IMR-90 (cell line): ENCODE results near the gene VAMP4. TPM values are rescaled to one million over a fixed set of nuclear protein-coding genes. Genes with fewer than 3 reads are reported as not detected.

Experiments used
- ATAC-seq: fragments of 200-7000 bp; cut with Tn5 transposase; 2 replicates; pipeline ENCODE4 v1.9.1; 2020; ENCODE audit warnings: low read depth, mild to moderate bottlenecking, moderate library complexity
- BruUV-seq: library from RNA; stranded (reverse); fragments of 400-500 nt; replicated peaks from 2 replicates; lab custom pipeline; 2021; lab: Mats Ljungman, UMichigan
- CTCF ChIA-PET: fragments of 300-600 bp; formaldehyde crosslinking; extraction: SDS; loops from one replicate; lab custom pipeline; 2021; ENCODE audit warnings: antibody characterized with exemption; lab: Yijun Ruan, JAX
- POLR2A ChIA-PET: fragments of 300-600 bp; sonication (Branson Sonifier 250); formaldehyde crosslinking; loops from one replicate; lab custom pipeline; 2022; ENCODE audit warnings: antibody characterized with exemption; ENCODE audit not compliant: unreplicated experiment; lab: Charles Lee
- DNase-seq: peaks from one replicate; pipeline ENCODE4 v3.0.0; 2013
- H2AFZ ChIP-seq: replicated peaks from 2 replicates; pipeline ENCODE3; 2013; ENCODE audit warnings: low read length, mild to moderate bottlenecking; ENCODE audit not compliant: poor library complexity
- H2AK5ac ChIP-seq: 2 replicates; pipeline ENCODE4 v1.6.1; 2013; ENCODE audit warnings: low read depth, low read length, inconsistent platforms
- H2AK9ac ChIP-seq: replicated peaks from 2 replicates; pipeline ENCODE3; 2013; ENCODE audit warnings: mild to moderate bottlenecking, low read depth, low read length, moderate library complexity; ENCODE audit not compliant: poor library complexity
- H2BK120ac ChIP-seq: 2 replicates; pipeline ENCODE4 v1.6.1; 2013; ENCODE audit warnings: low read depth, low read length, inconsistent platforms
- H2BK15ac ChIP-seq: 3 replicates; pipeline ENCODE4 v1.6.1; 2013; ENCODE audit warnings: low read depth, low read length, inconsistent platforms
- H2BK20ac ChIP-seq: 2 replicates; pipeline ENCODE4 v1.6.1; 2013; ENCODE audit warnings: low read depth, mild to moderate bottlenecking, inconsistent platforms, low read length, moderate library complexity
- H2BK5ac ChIP-seq: 2 replicates; pipeline ENCODE4 v1.6.1; 2013; ENCODE audit warnings: mild to moderate bottlenecking, low read depth, low read length, inconsistent platforms; ENCODE audit not compliant: poor library complexity, severe bottlenecking
- H3K14ac ChIP-seq: replicated peaks from 2 replicates; pipeline ENCODE4 v1.6.1; 2013; ENCODE audit warnings: low read depth, low read length, inconsistent platforms
- H3K18ac ChIP-seq: 2 replicates; pipeline ENCODE4 v1.6.1; 2013; ENCODE audit warnings: low read depth, low read length, control low read depth
- H3K23ac ChIP-seq: 2 replicates; pipeline ENCODE4 v1.6.1; 2013; ENCODE audit warnings: low read depth, low read length, inconsistent platforms
- H3K27ac ChIP-seq: 2 replicates; pipeline ENCODE4 v1.5.1; 2013; ENCODE audit warnings: mild to moderate bottlenecking, control low read depth, low read length; ENCODE audit not compliant: insufficient read depth
- H3K27me3 ChIP-seq: 2 replicates; pipeline ENCODE4 v1.6.1; 2013; ENCODE audit warnings: low read length; ENCODE audit not compliant: control insufficient read depth, insufficient read depth
- H3K36me3 ChIP-seq: 2 replicates; pipeline ENCODE4 v1.6.1; 2013; ENCODE audit warnings: low read length, mixed read lengths; ENCODE audit not compliant: control insufficient read depth, insufficient read depth
- H3K4ac ChIP-seq: 2 replicates; pipeline ENCODE4 v1.6.1; 2013; ENCODE audit warnings: low read depth, low read length, inconsistent platforms
- H3K4me1 ChIP-seq: 2 replicates; pipeline ENCODE4 v1.6.1; 2013; ENCODE audit warnings: low read length, mixed read lengths; ENCODE audit not compliant: control insufficient read depth, insufficient read depth
- H3K4me2 ChIP-seq: 2 replicates; pipeline ENCODE4 v1.6.1; 2013; ENCODE audit warnings: low read depth, mild to moderate bottlenecking, control low read depth, low read length, moderate library complexity
- H3K4me3 ChIP-seq: 2 replicates; pipeline ENCODE4 v1.5.1; 2013; ENCODE audit warnings: low read depth, mild to moderate bottlenecking, control low read depth, low read length, moderate library complexity; ENCODE audit not compliant: insufficient read depth
- H3K56ac ChIP-seq: 2 replicates; pipeline ENCODE4 v1.6.1; 2013; ENCODE audit warnings: low read length, inconsistent platforms; ENCODE audit not compliant: insufficient read depth; ENCODE audit errors: extremely low read depth
- H3K79me1 ChIP-seq, 2 experiments: 2 replicates each; pipeline ENCODE4 v1.6.1; 2013; ENCODE audit warnings: low read length in 2 of 2, inconsistent platforms in 1 of 2, low read depth in 1 of 2
- H3K9ac ChIP-seq: 2 replicates; pipeline ENCODE4 v1.6.1; 2013; ENCODE audit warnings: low read depth, low read length, control low read depth
- H3K9me1 ChIP-seq: 2 replicates; pipeline ENCODE4 v1.6.1; 2013; ENCODE audit warnings: low read length, inconsistent platforms; ENCODE audit not compliant: insufficient read depth
- H3K9me3 ChIP-seq: 2 replicates; pipeline ENCODE4 v1.6.1; 2013; ENCODE audit warnings: low read length; ENCODE audit not compliant: control insufficient read depth, insufficient read depth
- H4K20me1 ChIP-seq: 2 replicates; pipeline ENCODE4 v1.6.1; 2013; ENCODE audit warnings: low read length, inconsistent platforms; ENCODE audit not compliant: insufficient read depth
- H4K5ac ChIP-seq: 2 replicates; pipeline ENCODE4 v1.6.1; 2013; ENCODE audit warnings: mild to moderate bottlenecking, low read depth, low read length, control low read depth
- H4K8ac ChIP-seq, 2 experiments: 2 replicates each; pipeline ENCODE4 v1.6.1; 2013; ENCODE audit warnings: low read depth in 2 of 2, low read length in 2 of 2, control low read depth in 1 of 2, inconsistent platforms in 1 of 2
- H4K91ac ChIP-seq: 2 replicates; pipeline ENCODE4 v1.6.1; 2013; ENCODE audit warnings: low read depth, low read length, inconsistent platforms; ENCODE audit not compliant: insufficient read depth
- CTCF ChIP-seq: conservative IDR thresholded peaks from 2 replicates; pipeline ENCODE4 v1.5.1; 2012; ENCODE audit warnings: mild to moderate bottlenecking, low read depth, low read length, improper control_type of control experiment
- ELK1 ChIP-seq: fragments of 150-350 bp; IDR thresholded peaks from 2 replicates; pipeline ENCODE4 v1.6.1; 2016; ENCODE audit warnings: low read depth, mild to moderate bottlenecking, low read length, moderate library complexity, borderline replicate concordance
- FOS ChIP-seq: fragments of 150-350 bp; IDR thresholded peaks from 2 replicates; pipeline ENCODE4 v1.6.1; 2016; ENCODE audit warnings: low read depth, low read length
- MAFK ChIP-seq: IDR thresholded peaks from 2 replicates; pipeline ENCODE4 v1.6.1; 2012; ENCODE audit warnings: low read depth, low read length, improper control_type of control experiment
- MAZ ChIP-seq: IDR thresholded peaks from 2 replicates; pipeline ENCODE4 v1.6.1; 2012; ENCODE audit warnings: low read depth, mild to moderate bottlenecking, low read length, improper control_type of control experiment, moderate library complexity, borderline replicate concordance
- SMC3 ChIP-seq: fragments of 150-350 bp; IDR thresholded peaks from 2 replicates; pipeline ENCODE4 v1.6.1; 2016; ENCODE audit warnings: low read depth, mild to moderate bottlenecking, antibody characterized with exemption, low read length, moderate library complexity
- WGBS, 2 experiments: methylation state at CpG; one replicate each; pipeline versions ENCODE4 v1.1.5 to v1.1.7; 2013; ENCODE audit warnings: missing lambda C conversion rate in 2 of 2; ENCODE audit not compliant: insufficient read length in 1 of 2; ENCODE audit errors: extremely low coverage in 2 of 2; 5-methylcytosine and 5-hydroxymethylcytosine counted together
- dilution Hi-C: fragments of 300-500 bp; cut with HindIII; formaldehyde crosslinking; loops from one replicate; pipeline ENCODE4 v1.14.3; 2018; ENCODE audit warnings: low sequenced_read_pairs; ENCODE audit not compliant: unreplicated experiment
- in situ Hi-C: fragments of 300-500 bp; cut with MboI; formaldehyde crosslinking; loops from 3 replicates; pipeline ENCODE4 v1.14.3; 2019; ENCODE audit warnings: low sequenced_read_pairs, inconsistent platforms, mixed read lengths
- intact Hi-C: fragments of 100-400 bp; cut with micrococcal nuclease; formaldehyde crosslinking; loops from 2 replicates; pipeline ENCODE4 v1.10.0; 2022
- polyA plus RNA-seq, 3 experiments: library from polyadenylated mRNA; depleted of rRNA; stranded (reverse); fragments of >200 nt; gene quantifications; 2 replicates each; pipeline ENCODE4 v1.2.3, GENCODE V29; 2012; ENCODE audit warnings: low replicate concordance in 1 of 3
- total RNA-seq: library from RNA; depleted of rRNA; stranded (reverse); fragments of >200 nt; gene quantifications from 2 replicates; pipeline ENCODE4 v1.2.3, GENCODE V29; 2012

The VAMP4 gene
- total and polyA plus RNA-seq, 2 of the 4 experiments (the other 2 are of a cell fraction) = 3.4 to 5.4 TPM

DNA sequence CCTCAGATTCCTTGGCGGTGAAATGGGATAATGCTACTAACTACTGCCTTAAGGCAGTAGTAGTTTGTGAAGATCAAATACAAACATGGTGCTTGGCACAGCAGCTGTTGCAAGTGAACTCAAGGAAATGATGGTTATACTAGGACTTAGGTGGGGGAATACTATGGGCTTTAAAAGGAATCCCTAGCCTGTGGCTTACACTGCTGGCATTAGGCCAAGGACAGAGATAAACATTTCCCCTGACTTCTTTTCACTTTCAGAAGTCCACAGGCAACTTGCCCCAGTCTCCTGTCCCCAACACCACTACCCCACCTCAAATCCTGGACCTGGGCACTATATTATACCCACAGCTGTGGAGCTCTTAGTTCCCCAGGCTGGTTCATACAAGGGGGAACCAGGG is 13.1 kb upstream of the VAMP4 start:
- H4K5ac ChIP-seq = peak overlapping the region; percentile 98
- H2AK5ac ChIP-seq = peak overlapping the region; percentile 92
- peaks cover 8% of the 10 kb centered on the region for H3K9me3 ChIP-seq
- H3K36me3 ChIP-seq = no peaks in the 10 kb centered on the region
- peak overlapping the region; percentile 96 for H2BK5ac ChIP-seq
- H2AFZ ChIP-seq = no peak overlapping the region
- no CpG with 5 or more reads among the region's 1 CpG for WGBS, 2 experiments
- H3K79me1 ChIP-seq = no peaks in the 10 kb centered on the region
- ChIA-PET CTCF (interaction anchor here (0.6 to 1.1 kb wide), 2 partner anchors 12 to 39 kb away, joined by 4 to 7 read pairs; no protein-coding TSS in a partner anchor), POLR2A (interaction anchor here (1.7 kb wide), 1 partner anchor 12 kb away, joined by 16 read pairs; no protein-coding TSS in a partner anchor)
- peak; percentile 36 for DNase-seq
- no peak overlapping the region for H3K4me2 ChIP-seq
- H2BK15ac ChIP-seq = peak overlapping the region; percentile 92; the same call in 2 of the 3 replicates
- dilution Hi-C loops (no loop called here), intact Hi-C loops (no loop called here), in situ Hi-C loops (no loop called here)
- H3K14ac ChIP-seq = peak overlapping the region; percentile 93
- peak overlapping the region; percentile 97 for H3K27ac ChIP-seq
- peak overlapping the region; percentile 89 to 94 for H4K8ac ChIP-seq
- peak overlapping the region; percentile 99 for H3K18ac ChIP-seq
- peaks cover 14% of the 10 kb centered on the region for H3K4me1 ChIP-seq
- ATAC-seq = no peak; the same call in 1 of the 2 replicates
- peak overlapping the region; percentile 95 for H2BK120ac ChIP-seq
- H2AK9ac ChIP-seq = peak overlapping the region; percentile 96
- peak overlapping the region; percentile 98 for H4K91ac ChIP-seq
- TF ChIP-seq CTCF = no peak
- no peak for TF ChIP-seq MAFK
- TF ChIP-seq MAZ = no peak
- TF ChIP-seq ELK1 = no peak
- TF ChIP-seq FOS = no peak
- no peak for TF ChIP-seq SMC3
- BruUV-seq = no TSS peak
- no peaks in the 10 kb centered on the region for H4K20me1 ChIP-seq
- peak overlapping the region; percentile 95 for H3K4ac ChIP-seq
- peak overlapping the region; percentile 94 for H2BK20ac ChIP-seq
- H3K27me3 ChIP-seq = no peaks in the 10 kb centered on the region
- peak overlapping the region; percentile 49; the same call in 1 of the 2 replicates for H3K9ac ChIP-seq
- H3K9me1 ChIP-seq = peaks cover 8% of the 10 kb centered on the region
- peak overlapping the region; percentile 91 for H3K56ac ChIP-seq
- peak overlapping the region; percentile 98 for H3K23ac ChIP-seq
- no peak overlapping the region for H3K4me3 ChIP-seq
